ENCODE results near the gene CA11. TPM values are rescaled to one million over a fixed set of nuclear protein-coding genes. Genes with fewer than 3 reads are reported as not detected.
A peak's percentile ranks its signal among the peaks of the same experiment; 100 is the strongest.

The CA11 gene
- total RNA-seq, 1 donor from 2014 or later, result 7.8 TPM

DNA sequence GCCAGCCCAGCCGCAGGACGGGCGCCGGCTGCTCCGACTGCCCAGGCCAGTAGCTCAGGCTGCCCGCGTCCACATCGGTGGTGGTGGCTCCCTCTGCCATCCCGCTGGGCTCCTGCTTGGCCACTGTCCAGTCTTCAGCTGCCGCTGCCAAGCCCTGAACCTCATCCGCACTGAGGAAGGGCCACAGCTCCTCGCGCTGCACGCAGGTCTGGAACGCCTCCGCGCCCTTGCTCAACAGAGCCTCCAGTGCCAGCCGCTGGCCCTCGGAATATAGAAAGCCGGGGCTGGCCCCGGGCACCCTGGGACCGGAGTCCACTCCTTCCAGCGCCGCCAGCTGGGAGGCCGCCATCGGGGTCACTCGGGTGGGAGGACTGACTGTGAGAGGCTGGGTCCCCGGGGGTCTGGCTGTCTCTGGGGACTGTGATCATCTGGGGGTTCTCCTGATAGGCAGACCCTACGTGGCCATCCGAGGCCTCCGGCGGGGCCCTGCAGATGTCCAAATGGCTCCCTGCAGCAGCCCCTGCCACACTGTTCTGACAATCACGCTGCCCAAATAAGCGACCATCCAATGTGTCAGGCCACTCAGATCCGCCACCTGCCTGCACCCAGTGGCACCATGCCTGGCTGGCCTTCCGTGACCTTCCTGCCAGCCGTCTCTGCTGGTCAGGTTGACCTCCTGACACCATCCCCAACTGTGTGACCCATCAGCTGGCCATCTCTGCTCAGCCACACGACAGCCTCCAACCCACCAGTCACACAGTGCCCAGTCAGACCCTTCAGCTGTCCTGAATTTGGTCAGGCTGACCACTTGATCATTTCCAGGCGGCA, 32.7 kb downstream of the CA11 start:
- Mint-ChIP-seq H3K27ac (ENCODE audit: unreplicated experiment) (peak overlapping the region; percentile 77), H3K36me3 (ENCODE audit: unreplicated experiment) (no peaks in the 10 kb centered on the region), H3K4me1 (ENCODE audit: low read depth, unreplicated experiment) (peaks cover 7% of the 10 kb centered on the region), H3K4me3 (ENCODE audit: unreplicated experiment) (peak overlapping the region; percentile 16), H3K27me3 (ENCODE audit: unreplicated experiment) (peaks cover 9% of the 10 kb centered on the region), H3K9me3 (ENCODE audit: unreplicated experiment) (peaks cover 2% of the 10 kb centered on the region)
- DNase-seq, result no peak
- TF ChIP-seq CTCF (IDR thresholded peaks at IDR 0.05; ENCODE audit: partially characterized antibody, unreplicated experiment), result no peak

- no peak for TF ChIP-seq CTCF (IDR thresholded peaks at IDR 0.05; ENCODE audit: partially characterized antibody, unreplicated experiment)
- Mint-ChIP-seq H3K4me1 (ENCODE audit: low read depth, unreplicated experiment) (peaks cover 7% of the 10 kb centered on the region), H3K36me3 (ENCODE audit: unreplicated experiment) (no peaks in the 10 kb centered on the region), H3K9me3 (ENCODE audit: unreplicated experiment) (peaks cover 2% of the 10 kb centered on the region), H3K4me3 (ENCODE audit: unreplicated experiment) (no peak overlapping the region), H3K27me3 (ENCODE audit: unreplicated experiment) (peaks cover 6% of the 10 kb centered on the region), H3K27ac (ENCODE audit: unreplicated experiment) (no peak overlapping the region)
- no peak for DNase-seq
Measured at GRCh38 chr19:48611872-48612271, 34.1 kb downstream of the CA11 start.

DNA sequence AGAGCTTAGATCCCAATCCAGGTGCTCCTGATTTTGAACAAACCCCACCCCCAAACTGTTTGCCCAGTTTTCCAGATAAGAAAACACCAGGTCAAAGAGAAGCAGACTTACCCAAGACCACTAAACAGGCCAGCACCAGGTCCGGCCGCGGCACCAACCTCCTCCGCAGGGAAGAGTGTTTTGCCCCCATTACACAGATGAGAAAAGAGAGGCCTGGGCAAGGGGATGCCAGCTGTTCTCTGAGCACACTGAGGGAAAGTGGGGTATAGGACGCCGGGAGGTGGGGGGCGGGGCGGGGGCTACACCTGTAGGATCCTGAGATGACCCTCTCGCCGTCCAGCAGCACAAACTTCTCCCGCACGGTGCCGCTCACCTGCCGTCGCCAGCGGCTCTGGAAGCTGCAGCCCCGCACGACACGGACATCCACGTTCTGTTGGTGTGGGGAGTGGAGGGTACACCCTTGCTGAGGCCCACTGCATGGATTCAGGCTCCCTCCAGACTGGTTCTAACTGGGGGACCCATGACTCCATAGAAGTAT, 36.3 kb downstream of the CA11 start:
- Mint-ChIP-seq H3K27ac (ENCODE audit: unreplicated experiment) (no peak overlapping the region), H3K27me3 (ENCODE audit: unreplicated experiment) (peaks cover 6% of the 10 kb centered on the region), H3K4me3 (ENCODE audit: unreplicated experiment) (no peak overlapping the region), H3K4me1 (ENCODE audit: low read depth, unreplicated experiment) (peaks cover 1% of the 10 kb centered on the region), H3K36me3 (ENCODE audit: unreplicated experiment) (no peaks in the 10 kb centered on the region), H3K9me3 (ENCODE audit: unreplicated experiment) (peaks cover 2% of the 10 kb centered on the region)
- no peak for DNase-seq
- TF ChIP-seq CTCF (IDR thresholded peaks at IDR 0.05; ENCODE audit: partially characterized antibody, unreplicated experiment), result no peak

- Mint-ChIP-seq H3K36me3 (ENCODE audit: unreplicated experiment) (no peaks in the 10 kb centered on the region), H3K27ac (ENCODE audit: unreplicated experiment) (peak overlapping the region; percentile 77), H3K27me3 (ENCODE audit: unreplicated experiment) (peaks cover 4% of the 10 kb centered on the region), H3K4me1 (ENCODE audit: low read depth, unreplicated experiment) (no peaks in the 10 kb centered on the region), H3K9me3 (ENCODE audit: unreplicated experiment) (peaks cover 2% of the 10 kb centered on the region), H3K4me3 (ENCODE audit: unreplicated experiment) (peak overlapping the region; percentile 34)
- DNase-seq, result peak; percentile 61
- peak; percentile 26 for TF ChIP-seq CTCF (IDR thresholded peaks at IDR 0.05; ENCODE audit: partially characterized antibody, unreplicated experiment)
Measured at GRCh38 chr19:48608798-48609263, 37.2 kb downstream of the CA11 start.

DNA sequence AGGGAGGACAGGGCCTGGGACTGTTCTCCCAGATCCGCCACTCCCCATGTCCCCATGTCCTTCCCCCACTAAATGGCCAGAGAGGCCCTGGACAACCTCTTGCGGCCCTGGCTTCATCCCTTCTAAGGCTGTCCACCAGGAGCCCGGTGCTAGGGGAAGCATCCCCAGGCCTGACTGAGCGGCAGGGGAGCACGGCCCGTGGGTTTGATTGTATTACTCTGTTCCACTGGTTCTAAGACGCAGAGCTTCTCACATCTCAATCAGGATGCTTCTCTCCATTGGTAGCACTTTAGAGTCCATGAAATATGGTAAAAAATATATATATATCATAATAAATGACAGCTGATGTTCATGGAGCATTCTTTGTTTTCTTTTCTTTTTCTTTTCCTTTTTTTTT, 38.6 kb downstream of the CA11 start:
- Mint-ChIP-seq H3K36me3 (ENCODE audit: unreplicated experiment) (no peaks in the 10 kb centered on the region), H3K4me3 (ENCODE audit: unreplicated experiment) (no peak overlapping the region), H3K9me3 (ENCODE audit: unreplicated experiment) (peaks cover 2% of the 10 kb centered on the region), H3K27ac (ENCODE audit: unreplicated experiment) (no peak overlapping the region), H3K4me1 (ENCODE audit: low read depth, unreplicated experiment) (no peaks in the 10 kb centered on the region), H3K27me3 (ENCODE audit: unreplicated experiment) (peaks cover 4% of the 10 kb centered on the region)
- DNase-seq, result no peak
- TF ChIP-seq CTCF (IDR thresholded peaks at IDR 0.05; ENCODE audit: partially characterized antibody, unreplicated experiment), result no peak

Measured in glutamatergic neuron (in vitro differentiated cells).